NK-92 (cell line): Measurements from ENCODE around the gene ACO2.
A peak's percentile ranks its signal among the peaks of the same experiment; 100 is the strongest.
"Not testable (repeated sequence)": the region's sequence is repeated elsewhere in the genome, so short reads cannot be mapped to it uniquely, and the experiment has no call there.

ENCODE experiments used
- DNase-seq: peaks from one replicate; lab custom pipeline; 2025; ENCODE audit not compliant: unreplicated experiment; lab: John Stamatoyannopoulos, UW

Gene ACO2

GRCh38 chr22:41447435-41448188 lies 21.3 kb upstream of the ACO2 start:
- no peak for DNase-seq

GRCh38 chr22:41448189-41448808 lies 20.6 kb upstream of the ACO2 start:
- DNase-seq: peak; percentile 38

- no peak for DNase-seq
Measured at GRCh38 chr22:41458161-41458728, 10.7 kb upstream of the ACO2 start.

GRCh38 chr22:41459431-41459830 lies 9.5 kb upstream of the ACO2 start:
- DNase-seq: no peak

GRCh38 chr22:41460071-41460470 lies 8.8 kb upstream of the ACO2 start:
- DNase-seq: not testable (repeated sequence)

- no peak for DNase-seq
Measured at GRCh38 chr22:41461901-41462300, 7.0 kb upstream of the ACO2 start.

GRCh38 chr22:41469218-41469851 lies 418 bp downstream of the ACO2 start:
- no peak for DNase-seq

- DNase-seq: no peak
Measured at GRCh38 chr22:41470886-41471285, 2.0 kb downstream of the ACO2 start.

- no peak for DNase-seq
Measured at GRCh38 chr22:41471568-41471967, 2.7 kb downstream of the ACO2 start.

GRCh38 chr22:41474872-41475451 lies 6.0 kb downstream of the ACO2 start:
- DNase-seq: no peak

- no peak for DNase-seq
Measured at GRCh38 chr22:41478473-41478872, 9.6 kb downstream of the ACO2 start.

GRCh38 chr22:41478891-41479521 lies 10.1 kb downstream of the ACO2 start:
- DNase-seq: no peak

- no peak for DNase-seq
Measured at GRCh38 chr22:41479671-41480396, 10.9 kb downstream of the ACO2 start.

- no peak for DNase-seq
Measured at GRCh38 chr22:41480397-41480735, 11.4 kb downstream of the ACO2 start.

GRCh38 chr22:41481131-41481830 lies 12.4 kb downstream of the ACO2 start:
- no peak for DNase-seq

- no peak for DNase-seq
Measured at GRCh38 chr22:41481925-41482318, 13.0 kb downstream of the ACO2 start.

- DNase-seq: no peak
Measured at GRCh38 chr22:41482319-41482935, 13.5 kb downstream of the ACO2 start.

GRCh38 chr22:41485033-41485432 lies 16.1 kb downstream of the ACO2 start:
- no peak for DNase-seq
